HG02678 (cell line): ENCODE results near the gene SLC50A1.
"Not testable (repeated sequence)": the region's sequence is repeated elsewhere in the genome, so short reads cannot be mapped to it uniquely, and the experiment has no call there.

ENCODE experiments used
- ATAC-seq: cut with Tn5 transposase; IDR thresholded peaks from one replicate; pipeline ENCODE4 v1.9.1; 2021; ENCODE audit warnings: mild to moderate bottlenecking, moderate library complexity; ENCODE audit not compliant: unreplicated experiment

SLC50A1 gene

GRCh38 chr1:155116113-155116764, 19.4 kb upstream of the SLC50A1 start:
- ATAC-seq = no peak

GRCh38 chr1:155117610-155118009, 18.0 kb upstream of the SLC50A1 start:
- no peak for ATAC-seq

GRCh38 chr1:155118090-155118489, 17.6 kb upstream of the SLC50A1 start:
- not testable (repeated sequence) for ATAC-seq

- ATAC-seq = no peak
Observed at GRCh38 chr1:155120253-155120652, 15.4 kb upstream of the SLC50A1 start.

DNA sequence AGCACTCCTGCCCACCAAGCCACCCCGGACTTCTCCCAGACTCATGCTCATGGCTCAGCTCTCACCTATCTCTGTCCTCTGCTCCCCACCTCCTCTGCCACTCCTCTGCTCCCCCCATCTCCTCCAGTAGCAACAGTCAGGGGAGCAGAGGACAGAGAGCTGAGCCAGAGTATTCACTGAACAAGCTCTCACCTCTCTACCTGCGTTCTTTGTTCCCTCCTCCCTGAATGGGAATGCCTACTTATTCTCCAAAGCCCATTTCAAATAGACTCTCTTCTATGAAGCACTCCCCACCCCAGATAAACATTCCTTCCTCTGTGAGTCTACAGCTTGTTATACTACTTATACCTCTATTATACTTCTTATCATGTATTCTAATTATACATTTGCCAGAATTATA, 14.4 kb upstream of the SLC50A1 start:
- ATAC-seq = no peak

GRCh38 chr1:155122308-155122707, 13.3 kb upstream of the SLC50A1 start:
- ATAC-seq = no peak

DNA sequence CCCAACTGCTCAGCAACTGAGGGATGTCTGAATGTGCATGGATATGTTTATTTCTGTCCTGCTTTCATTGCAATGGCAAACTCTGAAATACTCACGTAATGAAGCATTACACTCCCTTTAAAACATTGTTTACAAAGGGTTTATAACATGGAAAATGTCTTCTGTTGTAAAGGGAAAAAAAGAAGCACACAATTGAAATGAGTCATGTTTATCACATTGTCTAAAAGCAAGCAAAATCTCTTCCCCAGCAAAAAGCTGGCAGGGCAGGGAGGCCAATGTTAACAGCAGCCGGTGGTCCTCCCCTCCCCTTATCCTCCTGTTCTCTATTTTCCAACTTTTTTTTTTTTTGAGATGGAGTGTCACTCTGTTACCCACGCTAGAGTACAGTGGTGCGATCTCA, 11.9 kb upstream of the SLC50A1 start:
- no peak for ATAC-seq

DNA sequence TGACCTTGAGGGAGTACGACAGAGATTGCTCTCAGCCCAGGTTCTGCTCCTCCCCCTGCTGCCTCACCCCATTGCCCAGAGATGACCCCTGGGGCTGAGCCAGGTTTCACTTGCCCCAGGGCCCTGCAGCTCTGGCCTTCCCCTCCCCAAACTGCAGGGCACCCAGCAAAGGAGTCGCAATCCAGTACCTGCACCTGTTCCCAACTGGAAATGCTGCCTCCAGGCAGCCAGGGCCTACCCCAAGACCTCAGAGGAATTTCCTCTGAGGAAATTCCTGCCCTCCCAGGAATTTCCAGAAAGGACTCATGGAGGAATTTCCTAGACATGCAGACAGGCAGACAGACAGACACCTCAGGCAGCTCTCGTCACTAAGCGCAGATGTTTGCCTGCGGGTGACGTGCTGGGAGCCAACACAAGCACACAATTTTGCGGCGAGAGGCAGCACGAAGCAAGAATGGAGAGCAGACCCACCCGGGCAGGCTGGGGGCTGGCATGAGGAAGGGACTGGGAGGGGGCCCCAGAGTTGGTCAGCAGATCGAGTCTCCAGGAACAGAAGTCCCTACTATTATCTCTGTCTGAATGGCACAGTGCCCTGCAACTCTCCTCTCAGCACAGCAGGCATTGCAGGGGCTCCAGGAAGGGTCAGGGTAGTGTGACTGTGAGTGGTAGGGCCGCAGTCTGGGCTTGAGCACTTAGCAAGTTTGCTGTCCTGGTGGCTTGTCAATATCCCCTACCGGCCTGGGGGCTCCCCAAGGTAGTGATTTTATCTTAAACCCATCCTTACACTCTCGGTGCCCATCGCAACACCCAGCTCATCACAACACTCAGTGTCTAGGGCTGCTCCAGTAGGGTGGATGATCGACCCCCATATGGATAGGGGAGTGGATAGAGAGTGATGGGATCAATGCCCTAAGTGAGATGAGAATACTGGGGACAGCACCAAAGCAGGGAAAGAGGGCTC, 10.9 kb upstream of the SLC50A1 start:
- no peak for ATAC-seq

DNA sequence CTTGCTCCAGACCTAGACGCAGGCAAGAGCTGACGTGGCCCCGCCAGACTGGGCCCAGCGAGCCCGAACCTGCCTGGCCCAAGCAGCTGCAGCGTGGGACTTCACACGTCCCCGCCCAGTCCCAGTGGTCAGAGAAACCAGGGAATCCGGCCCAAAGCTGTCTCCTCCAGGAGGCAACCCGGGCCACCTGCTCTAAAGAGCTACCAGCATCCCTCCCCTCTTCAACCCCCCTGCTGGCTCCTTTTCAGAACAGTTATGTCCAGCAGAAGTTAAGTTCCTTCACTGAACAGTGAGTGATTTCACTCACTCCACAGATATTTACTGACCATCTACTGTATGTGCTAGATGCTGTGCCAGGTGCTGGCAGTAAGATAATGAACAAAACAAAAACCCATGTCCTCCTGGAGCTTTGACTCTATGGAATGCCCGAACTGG, 10.1 kb upstream of the SLC50A1 start:
- ATAC-seq = no peak

- no peak for ATAC-seq
Observed at GRCh38 chr1:155125946-155126555, 9.6 kb upstream of the SLC50A1 start.

- ATAC-seq = no peak
Observed at GRCh38 chr1:155126556-155127104, 9.0 kb upstream of the SLC50A1 start.

GRCh38 chr1:155127105-155127966, 8.3 kb upstream of the SLC50A1 start, which contains the start of gene EFNA1:
TSS of gene EFNA1 (plus strand) at chr1:155127876. CDS start at chr1:155127978, 102 bp downstream.
- no peak for ATAC-seq

DNA sequence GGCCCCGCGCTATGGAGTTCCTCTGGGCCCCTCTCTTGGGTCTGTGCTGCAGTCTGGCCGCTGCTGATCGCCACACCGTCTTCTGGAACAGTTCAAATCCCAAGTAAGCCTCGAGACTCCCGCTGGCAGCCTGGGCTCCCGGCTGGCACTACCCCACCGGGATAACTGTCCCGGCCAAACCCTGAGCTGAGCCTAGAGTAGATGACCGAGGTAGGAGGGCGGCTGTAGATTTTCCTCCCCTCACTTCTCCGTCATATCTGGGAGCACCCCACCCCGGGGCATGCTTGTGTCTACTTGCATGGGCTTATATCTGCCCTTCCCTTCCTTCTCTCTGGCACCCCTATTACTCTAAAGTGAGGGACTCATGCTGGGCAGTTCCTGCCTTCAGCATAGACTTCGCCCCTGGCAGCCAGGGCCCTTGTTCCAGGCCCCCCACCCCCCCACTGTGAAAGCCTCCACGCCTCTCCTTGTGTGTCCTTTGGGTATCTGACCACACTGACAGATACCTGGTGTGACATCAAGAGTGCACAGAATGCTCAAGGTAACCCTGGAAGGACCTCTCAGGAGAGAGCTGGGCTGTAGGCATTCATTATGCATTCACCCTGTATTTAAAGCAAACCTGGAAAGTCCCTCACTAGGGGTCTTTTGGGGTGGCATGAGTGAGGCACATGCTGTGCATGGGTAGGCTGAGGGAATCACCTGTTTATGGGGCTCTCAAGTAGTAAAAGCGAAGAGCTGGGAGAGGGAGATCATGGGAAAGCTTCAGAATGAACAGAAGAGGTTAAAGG, 7.5 kb upstream of the SLC50A1 start:
- no peak for ATAC-seq

DNA sequence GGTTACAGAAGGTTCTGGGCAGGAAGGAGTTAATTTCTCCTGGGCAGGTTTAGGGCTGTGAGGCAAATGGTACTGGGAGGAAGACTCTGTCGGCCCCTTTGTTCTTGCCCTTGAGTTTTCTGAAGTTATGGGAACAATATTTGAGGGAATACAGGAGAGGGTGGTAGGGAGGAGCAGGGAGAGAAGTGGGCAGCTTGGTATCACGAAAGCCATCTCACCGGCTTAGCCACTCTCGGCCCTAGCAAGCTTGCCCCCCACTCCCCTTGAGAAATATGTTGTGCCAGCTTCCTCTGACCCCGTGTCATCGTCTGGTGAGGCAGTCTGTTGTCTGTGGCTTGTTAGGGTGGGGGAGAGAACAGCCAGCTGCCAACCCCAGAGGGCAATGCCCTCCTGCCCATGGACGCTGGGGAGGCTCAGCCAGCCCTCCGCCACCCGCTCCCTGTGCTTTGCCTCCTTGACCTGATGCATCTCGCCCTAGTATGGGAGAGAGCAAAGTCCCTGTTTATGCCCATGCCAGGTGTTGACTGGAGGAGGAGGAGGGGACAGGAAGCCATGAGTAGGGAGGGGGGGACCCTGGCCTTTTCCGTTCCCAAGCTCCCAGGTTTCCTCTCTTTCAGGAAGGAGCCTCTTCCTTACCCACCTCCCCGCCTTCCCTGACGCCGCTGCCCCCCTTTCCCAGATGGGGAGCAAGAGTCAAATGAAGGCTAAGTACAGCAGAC, 6.7 kb upstream of the SLC50A1 start:
- ATAC-seq = no peak

GRCh38 chr1:155130272-155131006, 5.2 kb upstream of the SLC50A1 start:
- no peak for ATAC-seq

GRCh38 chr1:155131285-155131684, 4.4 kb upstream of the SLC50A1 start:
- ATAC-seq = no peak

DNA sequence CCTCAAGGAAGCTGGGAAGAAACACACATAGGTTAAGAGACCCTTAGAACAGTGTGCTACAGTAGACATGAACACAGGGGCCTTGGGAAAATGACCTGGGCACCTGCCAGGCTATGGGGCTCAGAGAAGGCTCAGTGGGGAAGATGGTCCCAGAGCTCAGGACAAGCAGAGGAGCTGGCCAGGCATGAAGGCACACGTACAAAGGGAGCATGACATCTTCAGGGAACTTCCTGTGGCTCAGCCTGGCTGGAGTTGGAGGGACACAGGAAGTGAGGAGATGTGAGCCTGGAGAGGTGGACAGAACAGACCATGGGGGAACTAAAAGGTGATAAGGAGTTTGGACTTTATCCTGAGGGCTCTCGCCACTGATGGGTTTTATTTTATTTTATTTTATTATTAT, 3.8 kb upstream of the SLC50A1 start:
- no peak for ATAC-seq

DNA sequence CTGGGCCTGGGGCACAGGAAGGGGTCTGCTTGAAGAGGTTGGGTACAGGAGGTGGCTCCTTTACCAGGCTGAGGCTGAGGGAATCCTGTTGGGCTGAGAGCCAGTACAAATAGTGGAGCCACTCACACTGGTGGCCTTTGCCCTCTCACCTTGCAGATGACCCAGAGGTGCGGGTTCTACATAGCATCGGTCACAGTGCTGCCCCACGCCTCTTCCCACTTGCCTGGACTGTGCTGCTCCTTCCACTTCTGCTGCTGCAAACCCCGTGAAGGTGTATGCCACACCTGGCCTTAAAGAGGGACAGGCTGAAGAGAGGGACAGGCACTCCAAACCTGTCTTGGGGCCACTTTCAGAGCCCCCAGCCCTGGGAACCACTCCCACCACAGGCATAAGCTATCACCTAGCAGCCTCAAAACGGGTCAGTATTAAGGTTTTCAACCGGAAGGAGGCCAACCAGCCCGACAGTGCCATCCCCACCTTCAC, 1.8 kb upstream of the SLC50A1 start:
- ATAC-seq = no peak
